GM12878 (cell line): ENCODE data around the gene UST. TPM values are rescaled to one million over a fixed set of nuclear protein-coding genes. Genes with fewer than 3 reads are reported as not detected.

ENCODE experiments used
- ATAC-seq: fragments of 200-7000 bp; cut with Tn5 transposase; 3 replicates; pipeline ENCODE4 v1.9.1; 2020; ENCODE audit warnings: mild to moderate bottlenecking, moderate library complexity
- BruUV-seq: library from RNA; stranded (reverse); fragments of 400-500 nt; replicated peaks from 2 replicates; lab custom pipeline; 2021; lab: Mats Ljungman, UMichigan
- CTCF ChIA-PET: fragments of 300-600 bp; sonication (Branson Sonifier 250); formaldehyde crosslinking; extraction: SDS; loops from one replicate; lab custom pipeline; 2021; ENCODE audit warnings: inconsistent platforms; lab: Yijun Ruan, JAX
- POLR2A ChIA-PET: fragments of 350-600 bp; formaldehyde crosslinking; extraction: SDS; loops from one replicate; lab custom pipeline; 2021; ENCODE audit warnings: inconsistent platforms; lab: Charles Lee
- RAD21 ChIA-PET: fragments of 300-600 bp; sonication (Branson Sonifier 250); formaldehyde crosslinking; loops from one replicate; lab custom pipeline; 2023; ENCODE audit warnings: antibody characterized with exemption; ENCODE audit not compliant: unreplicated experiment; lab: Charles Lee
- SMC1A ChIA-PET: fragments of 300-600 bp; sonication (Branson Sonifier 250); formaldehyde crosslinking; loops from one replicate; lab custom pipeline; 2023; ENCODE audit not compliant: unreplicated experiment, uncharacterized antibody; lab: Charles Lee
- DNase-seq: peaks from one replicate; pipeline ENCODE4 v3.0.0-alpha.2; 2011; ENCODE audit warnings: low read depth, low spot score
- FAIRE-seq: peaks from 3 replicates; lab custom pipeline; 2011; peaks lifted over from hg19 to GRCh38; lab: Jason Lieb, UNC
- H2AFZ ChIP-seq: 2 replicates; pipeline ENCODE4 v1.6.0; 2011; ENCODE audit warnings: low read depth, low read length, control low read depth; ENCODE audit not compliant: control insufficient read depth
- H3K27ac ChIP-seq: 2 replicates; pipeline ENCODE4 v1.5.1; 2011; ENCODE audit warnings: control low read depth; ENCODE audit not compliant: control insufficient read depth, insufficient read depth
- H3K27me3 ChIP-seq, 2 experiments: replicated peaks in 1 of 2; 2 replicates each; pipeline versions ENCODE4 v1.6.0 to v1.6.1; 2011; ENCODE audit warnings: low read length in 1 of 2; ENCODE audit not compliant: control insufficient read depth in 2 of 2, insufficient read depth in 2 of 2
- H3K36me3 ChIP-seq, 2 experiments: 2 replicates each; pipeline ENCODE4 v1.5.1; 2011; ENCODE audit warnings: low read length in 1 of 2; ENCODE audit not compliant: control insufficient read depth in 2 of 2, insufficient read depth in 2 of 2
- H3K4me1 ChIP-seq: 2 replicates; pipeline ENCODE4 v1.6.1; 2011; ENCODE audit warnings: mild to moderate bottlenecking, low read length, moderate library complexity, mixed read lengths; ENCODE audit not compliant: control insufficient read depth, insufficient read depth
- H3K4me2 ChIP-seq: 2 replicates; pipeline ENCODE4 v1.6.0; 2011; ENCODE audit warnings: control low read depth; ENCODE audit not compliant: control insufficient read depth, insufficient read depth
- H3K4me3 ChIP-seq: fragments of 200-600 bp; sonication (generic); 2 replicates; pipeline ENCODE4 v1.5.1; 2016
- H3K79me2 ChIP-seq: 2 replicates; pipeline ENCODE4 v1.6.0; 2011; ENCODE audit warnings: low read length; ENCODE audit not compliant: control insufficient read depth, insufficient read depth
- H3K9ac ChIP-seq: 2 replicates; pipeline ENCODE4 v1.8.0; 2011; ENCODE audit warnings: low read length, control low read depth, mixed read lengths; ENCODE audit not compliant: control insufficient read depth, insufficient read depth
- H3K9me3 ChIP-seq: replicated peaks from 3 replicates; pipeline ENCODE4 v1.5.1; 2011; ENCODE audit warnings: mild to moderate bottlenecking, low read length; ENCODE audit not compliant: control insufficient read depth, insufficient read depth
- H4K20me1 ChIP-seq: 2 replicates; pipeline ENCODE4 v1.6.0; 2011; ENCODE audit not compliant: control insufficient read depth, insufficient read depth
- ASH2L ChIP-seq: fragments of 300-600, 200-600 bp; sonication (generic); IDR thresholded peaks from 2 replicates; pipeline ENCODE4 v1.6.1; 2017; ENCODE audit warnings: low read depth, mild to moderate bottlenecking, borderline replicate concordance
- BHLHE40 ChIP-seq, 2 experiments: fragments of 450-650 bp in 1 of 2; IDR thresholded peaks; 2 replicates each; pipeline ENCODE4 v1.6.1; 2011 to 2017; ENCODE audit warnings: low read depth in 2 of 2, borderline replicate concordance in 1 of 2, improper control_type of control experiment in 1 of 2, low read length in 1 of 2, mild to moderate bottlenecking in 1 of 2
- FOXK2 ChIP-seq: fragments of 450-650 bp; IDR thresholded peaks from 2 replicates; pipeline ENCODE4 v1.6.1; 2017; ENCODE audit warnings: mild to moderate bottlenecking, moderate library complexity
- IRF4 ChIP-seq: IDR thresholded peaks from 2 replicates; pipeline ENCODE4 v1.6.1; 2011; ENCODE audit warnings: low read depth, low read length
- NBN ChIP-seq: fragments of 450-650 bp; IDR thresholded peaks from 2 replicates; pipeline ENCODE4 v1.6.1; 2016
- POLR2A ChIP-seq: IDR thresholded peaks from 2 replicates; pipeline ENCODE4 v1.6.1; 2011; ENCODE audit warnings: low read depth, mild to moderate bottlenecking, low read length
- POLR2AphosphoS5 ChIP-seq: IDR thresholded peaks from 2 replicates; pipeline ENCODE4 v1.6.1; 2011; ENCODE audit warnings: mild to moderate bottlenecking, low read length, inconsistent platforms
- RELA ChIP-seq: fragments of 450-650 bp; IDR thresholded peaks from 2 replicates; pipeline ENCODE4 v1.8.0; 2014; ENCODE audit warnings: borderline replicate concordance; ENCODE audit not compliant: partially characterized antibody
- SMAD5 ChIP-seq: IDR thresholded peaks from 2 replicates; pipeline ENCODE4 v1.6.1; 2016; ENCODE audit warnings: antibody characterized with exemption, low read depth
- WGBS: methylation state at CpG from one replicate; pipeline ENCODE4 v1.1.6; 2016; ENCODE audit warnings: low lambda C conversion rate; ENCODE audit not compliant: insufficient replicate concordance, insufficient coverage; ENCODE audit errors: missing lambda C conversion rate; 5-methylcytosine and 5-hydroxymethylcytosine counted together
- in situ Hi-C: fragments of 300-500 bp; cut with MboI; formaldehyde crosslinking; loops from 9 replicates; pipeline ENCODE4 v1.14.3; 2018; ENCODE audit warnings: mixed read lengths
- intact Hi-C: fragments of 100-400 bp; cut with micrococcal nuclease; formaldehyde crosslinking; loops from one replicate; pipeline ENCODE4 v1.14.2; 2022; ENCODE audit not compliant: unreplicated experiment
- polyA plus RNA-seq, 11 experiments: library from polyadenylated mRNA; depleted of rRNA in 4 of 11; unstranded in 6 of 11; stranded (reverse) in 5 of 11; fragments of >200 nt; fragmentation: Nextera tagmentation in 4 of 11; fragmentation: Illumina TruSeq in 1 of 11; extraction: Ambion mirVana in 4 of 11; extraction: Trizol in 1 of 11; gene quantifications; 1 replicate in 1 of 11; 2 replicates in 10 of 11; pipeline versions ENCODE4 v1.2.1 to v1.2.3, GENCODE V29; 2011 to 2016; ENCODE audit warnings: inconsistent platforms in 2 of 11, missing spikeins in 2 of 11, low read depth in 1 of 11
- total RNA-seq, 4 experiments: library from RNA; depleted of rRNA in 3 of 4; stranded (reverse); fragments of >200 nt in 3 of 4; fragmentation: Illumina TruSeq in 1 of 4; extraction: Trizol in 1 of 4; gene quantifications; 2 replicates each; pipeline versions ENCODE4 v1.2.1 to v1.2.3, GENCODE V29; 2013 to 2021
- TF ChIP-seq, protein P1 (sequence below): IDR thresholded peaks from 2 replicates; pipeline ENCODE4 v1.6.1; 2012; ENCODE audit warnings: low read depth, low read length, improper control_type of control experiment
- TF ChIP-seq, protein P2 (sequence below): IDR thresholded peaks from 2 replicates; pipeline ENCODE4 v1.6.1; 2012; ENCODE audit warnings: low read depth, low read length, improper control_type of control experiment
- TF ChIP-seq, protein P3 (sequence below): fragments of 450-650 bp; IDR thresholded peaks from 2 replicates; pipeline ENCODE4 v1.6.1; 2016; ENCODE audit warnings: mild to moderate bottlenecking
- TF ChIP-seq, protein P4 (sequence below): fragments of 450-650 bp; IDR thresholded peaks from 2 replicates; pipeline ENCODE4 v1.6.1; 2017; ENCODE audit warnings: mild to moderate bottlenecking, moderate library complexity

The UST gene
- total and polyA plus RNA-seq, 10 of the 15 experiments (the other 5 are each of a cell fraction or from before 2014, with no cell fraction given), result 0.74 to 43.3 (median 2.2) TPM

DNA sequence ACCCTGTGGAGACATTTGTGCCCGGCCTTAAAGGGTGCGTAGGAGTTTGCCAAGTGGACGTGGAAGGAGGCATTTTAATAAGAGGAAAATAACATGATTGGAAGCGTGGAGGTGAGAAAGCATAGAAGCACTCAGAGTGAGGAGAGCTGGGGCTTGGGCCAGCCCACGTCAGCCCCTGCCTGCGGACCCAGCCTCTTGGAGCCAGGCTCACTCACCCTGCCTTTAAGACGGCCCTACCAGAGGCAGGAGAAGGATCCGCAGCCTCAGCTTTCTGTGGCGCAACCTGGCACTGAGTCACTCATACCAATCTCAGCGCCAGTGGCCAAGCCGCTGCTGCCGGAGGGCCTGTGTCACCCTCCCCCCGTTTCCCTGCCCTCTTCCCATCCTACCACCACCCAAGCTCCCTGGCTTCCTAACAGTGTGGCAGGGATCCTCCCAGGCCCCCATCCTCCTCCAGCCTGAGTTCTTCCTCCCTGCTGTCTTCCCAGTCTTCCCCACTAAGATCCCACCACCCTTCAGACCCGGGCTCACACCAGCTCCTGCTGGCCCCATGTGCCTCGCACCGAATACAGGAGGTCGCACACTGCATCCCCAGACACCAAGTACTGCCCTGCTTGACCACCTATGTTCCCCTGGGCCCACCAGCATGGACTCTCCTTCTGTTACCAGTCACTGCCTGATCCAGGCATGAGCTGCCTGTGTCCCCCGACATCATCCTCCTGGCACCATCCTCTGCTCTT is 285.2 kb downstream of the UST start:
- ChIA-PET RAD21 (interaction anchor here (0.9 to 14.4 kb wide), 35 partner anchors 7 to 485 kb away, joined by 3 to 521 read pairs (median 4); partner anchors contain the start of genes TAB2 and ZC3H12D), SMC1A (interaction anchor here (0.6 to 26.9 kb wide), 21 partner anchors 15 to 442 kb away, joined by 3 to 1060 read pairs (median 5); no protein-coding TSS in a partner anchor), POLR2A (interaction anchor here (1.0 to 9.8 kb wide), 12 partner anchors 16 to 454 kb away, joined by 3 to 262 read pairs (median 5); no protein-coding TSS in a partner anchor), CTCF (interaction anchor here (0.5 to 12.5 kb wide), 22 partner anchors 14 to 504 kb away, joined by 3 to 228 read pairs (median 6); partner anchors contain the start of gene ZC3H12D)
- DNase-seq, result no peak
- peak overlapping the region; percentile 51 for H2AFZ ChIP-seq
- no peaks in the 10 kb centered on the region for H4K20me1 ChIP-seq
- H3K9me3 ChIP-seq, result no peaks in the 10 kb centered on the region; the same call in 2 of the 3 replicates
- 1% methylated on average over 18 of the region's 18 CpGs for WGBS
- peak overlapping the region; percentile 97 for H3K4me2 ChIP-seq
- BruUV-seq, result TSS peak; percentile 80
- peaks cover 31% of the 10 kb centered on the region for H3K79me2 ChIP-seq
- H3K27me3 ChIP-seq, result no peaks in the 10 kb centered on the region
- peak; percentile 66 for ATAC-seq
- peak overlapping the region; percentile 94 for H3K9ac ChIP-seq
- peak overlapping the region; percentile 97 for H3K27ac ChIP-seq
- FAIRE-seq, result peak; percentile 23
- H3K36me3 ChIP-seq, result peaks cover 0 to 5% of the 10 kb centered on the region in 2 experiments; a peak in 2 of 4 replicates
- peak overlapping the region; percentile 80 for H3K4me3 ChIP-seq
- in situ Hi-C loops (loop anchor here (5.0 kb wide), 2 partner anchors 300 to 395 kb away; no protein-coding TSS in a partner anchor), intact Hi-C loops (loop anchor here (1.0 to 5.0 kb wide), 6 partner anchors 23 to 285 kb away; partner anchors contain the start of gene TAB2)
- H3K4me1 ChIP-seq, result peaks cover 22% of the 10 kb centered on the region
- peak; percentile 55; the same call in 1 of the 2 replicates for TF ChIP-seq NBN
- no peak for TF ChIP-seq FOXK2
- TF ChIP-seq, protein P1, sequence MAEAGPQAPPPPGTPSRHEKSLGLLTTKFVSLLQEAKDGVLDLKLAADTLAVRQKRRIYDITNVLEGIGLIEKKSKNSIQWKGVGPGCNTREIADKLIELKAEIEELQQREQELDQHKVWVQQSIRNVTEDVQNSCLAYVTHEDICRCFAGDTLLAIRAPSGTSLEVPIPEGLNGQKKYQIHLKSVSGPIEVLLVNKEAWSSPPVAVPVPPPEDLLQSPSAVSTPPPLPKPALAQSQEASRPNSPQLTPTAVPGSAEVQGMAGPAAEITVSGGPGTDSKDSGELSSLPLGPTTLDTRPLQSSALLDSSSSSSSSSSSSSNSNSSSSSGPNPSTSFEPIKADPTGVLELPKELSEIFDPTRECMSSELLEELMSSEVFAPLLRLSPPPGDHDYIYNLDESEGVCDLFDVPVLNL, result no peak
- TF ChIP-seq, protein P2, sequence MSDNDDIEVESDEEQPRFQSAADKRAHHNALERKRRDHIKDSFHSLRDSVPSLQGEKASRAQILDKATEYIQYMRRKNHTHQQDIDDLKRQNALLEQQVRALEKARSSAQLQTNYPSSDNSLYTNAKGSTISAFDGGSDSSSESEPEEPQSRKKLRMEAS, result 0 out of 2 replicates have a peak, but pooled peaks have one; percentile 10
- TF ChIP-seq IRF4, result 0 out of 2 replicates have a peak, but pooled peaks have one; percentile 10
- TF ChIP-seq POLR2AphosphoS5, result peak; percentile 92
- TF ChIP-seq POLR2A, result peak; percentile 70
- TF ChIP-seq BHLHE40 (IDR thresholded peaks at IDR 0.05; ENCODE audit: borderline replicate concordance in 1 of 2, low read depth in 2 of 2, low read length in 1 of 2), result peak in 1 of 2 experiments; percentile 11; a peak in 1 of 4 replicates
- TF ChIP-seq SMAD5, result peak; percentile 62
- peak; percentile 68 for TF ChIP-seq RELA
- TF ChIP-seq ASH2L, result no peak
- TF ChIP-seq, protein P3, sequence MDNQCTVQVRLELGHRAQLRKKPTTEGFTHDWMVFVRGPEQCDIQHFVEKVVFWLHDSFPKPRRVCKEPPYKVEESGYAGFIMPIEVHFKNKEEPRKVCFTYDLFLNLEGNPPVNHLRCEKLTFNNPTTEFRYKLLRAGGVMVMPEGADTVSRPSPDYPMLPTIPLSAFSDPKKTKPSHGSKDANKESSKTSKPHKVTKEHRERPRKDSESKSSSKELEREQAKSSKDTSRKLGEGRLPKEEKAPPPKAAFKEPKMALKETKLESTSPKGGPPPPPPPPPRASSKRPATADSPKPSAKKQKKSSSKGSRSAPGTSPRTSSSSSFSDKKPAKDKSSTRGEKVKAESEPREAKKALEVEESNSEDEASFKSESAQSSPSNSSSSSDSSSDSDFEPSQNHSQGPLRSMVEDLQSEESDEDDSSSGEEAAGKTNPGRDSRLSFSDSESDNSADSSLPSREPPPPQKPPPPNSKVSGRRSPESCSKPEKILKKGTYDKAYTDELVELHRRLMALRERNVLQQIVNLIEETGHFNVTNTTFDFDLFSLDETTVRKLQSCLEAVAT, result peak; percentile 98
- TF ChIP-seq, protein P4, sequence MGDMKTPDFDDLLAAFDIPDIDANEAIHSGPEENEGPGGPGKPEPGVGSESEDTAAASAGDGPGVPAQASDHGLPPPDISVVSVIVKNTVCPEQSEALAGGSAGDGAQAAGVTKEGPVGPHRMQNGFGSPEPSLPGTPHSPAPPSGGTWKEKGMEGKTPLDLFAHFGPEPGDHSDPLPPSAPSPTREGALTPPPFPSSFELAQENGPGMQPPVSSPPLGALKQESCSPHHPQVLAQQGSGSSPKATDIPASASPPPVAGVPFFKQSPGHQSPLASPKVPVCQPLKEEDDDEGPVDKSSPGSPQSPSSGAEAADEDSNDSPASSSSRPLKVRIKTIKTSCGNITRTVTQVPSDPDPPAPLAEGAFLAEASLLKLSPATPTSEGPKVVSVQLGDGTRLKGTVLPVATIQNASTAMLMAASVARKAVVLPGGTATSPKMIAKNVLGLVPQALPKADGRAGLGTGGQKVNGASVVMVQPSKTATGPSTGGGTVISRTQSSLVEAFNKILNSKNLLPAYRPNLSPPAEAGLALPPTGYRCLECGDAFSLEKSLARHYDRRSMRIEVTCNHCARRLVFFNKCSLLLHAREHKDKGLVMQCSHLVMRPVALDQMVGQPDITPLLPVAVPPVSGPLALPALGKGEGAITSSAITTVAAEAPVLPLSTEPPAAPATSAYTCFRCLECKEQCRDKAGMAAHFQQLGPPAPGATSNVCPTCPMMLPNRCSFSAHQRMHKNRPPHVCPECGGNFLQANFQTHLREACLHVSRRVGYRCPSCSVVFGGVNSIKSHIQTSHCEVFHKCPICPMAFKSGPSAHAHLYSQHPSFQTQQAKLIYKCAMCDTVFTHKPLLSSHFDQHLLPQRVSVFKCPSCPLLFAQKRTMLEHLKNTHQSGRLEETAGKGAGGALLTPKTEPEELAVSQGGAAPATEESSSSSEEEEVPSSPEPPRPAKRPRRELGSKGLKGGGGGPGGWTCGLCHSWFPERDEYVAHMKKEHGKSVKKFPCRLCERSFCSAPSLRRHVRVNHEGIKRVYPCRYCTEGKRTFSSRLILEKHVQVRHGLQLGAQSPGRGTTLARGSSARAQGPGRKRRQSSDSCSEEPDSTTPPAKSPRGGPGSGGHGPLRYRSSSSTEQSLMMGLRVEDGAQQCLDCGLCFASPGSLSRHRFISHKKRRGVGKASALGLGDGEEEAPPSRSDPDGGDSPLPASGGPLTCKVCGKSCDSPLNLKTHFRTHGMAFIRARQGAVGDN, result peak; percentile 13
